ENCODE data around the gene NBAS.

GRCh38 chr2:15198051-15198450 is 363.1 kb downstream of the NBAS start:
- TF ChIP-seq, protein P1, sequence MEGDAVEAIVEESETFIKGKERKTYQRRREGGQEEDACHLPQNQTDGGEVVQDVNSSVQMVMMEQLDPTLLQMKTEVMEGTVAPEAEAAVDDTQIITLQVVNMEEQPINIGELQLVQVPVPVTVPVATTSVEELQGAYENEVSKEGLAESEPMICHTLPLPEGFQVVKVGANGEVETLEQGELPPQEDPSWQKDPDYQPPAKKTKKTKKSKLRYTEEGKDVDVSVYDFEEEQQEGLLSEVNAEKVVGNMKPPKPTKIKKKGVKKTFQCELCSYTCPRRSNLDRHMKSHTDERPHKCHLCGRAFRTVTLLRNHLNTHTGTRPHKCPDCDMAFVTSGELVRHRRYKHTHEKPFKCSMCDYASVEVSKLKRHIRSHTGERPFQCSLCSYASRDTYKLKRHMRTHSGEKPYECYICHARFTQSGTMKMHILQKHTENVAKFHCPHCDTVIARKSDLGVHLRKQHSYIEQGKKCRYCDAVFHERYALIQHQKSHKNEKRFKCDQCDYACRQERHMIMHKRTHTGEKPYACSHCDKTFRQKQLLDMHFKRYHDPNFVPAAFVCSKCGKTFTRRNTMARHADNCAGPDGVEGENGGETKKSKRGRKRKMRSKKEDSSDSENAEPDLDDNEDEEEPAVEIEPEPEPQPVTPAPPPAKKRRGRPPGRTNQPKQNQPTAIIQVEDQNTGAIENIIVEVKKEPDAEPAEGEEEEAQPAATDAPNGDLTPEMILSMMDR (optimal IDR thresholded peaks at IDR 0.05 in 1 of 3, IDR thresholded peaks at IDR 0.05 in 1 of 3, conservative IDR thresholded peaks at IDR 0.05 in 1 of 3; ENCODE audit: extremely low read depth in 1 of 3, insufficient read depth in 2 of 3, low read length in 3 of 3), result no peak
- no peak for TF ChIP-seq EZH2 (IDR thresholded peaks at IDR 0.05; ENCODE audit: low read length)

Data from keratinocyte (primary cell).